Brain microvascular endothelial cell (primary cell): ENCODE results near the gene PCDHGB5.
A peak's percentile ranks its signal among the peaks of the same experiment; 100 is the strongest.
"Not testable (repeated sequence)": the region's sequence is repeated elsewhere in the genome, so short reads cannot be mapped to it uniquely, and the experiment has no call there.

Experiments
- DNase-seq: peaks from one replicate; pipeline ENCODE4 v3.0.0-alpha.2; 2020
- H3K27ac ChIP-seq: fragments of 250-450 bp; sonication (Bioruptor Pico); 2 replicates; pipeline ENCODE4 v1.5.1; 2020; ENCODE audit warnings: mild to moderate bottlenecking, moderate library complexity
- H3K27me3 ChIP-seq: fragments of 250-450 bp; sonication (Bioruptor Pico); replicated peaks from 2 replicates; pipeline ENCODE4 v1.5.1; 2020; ENCODE audit warnings: mild to moderate bottlenecking
- H3K36me3 ChIP-seq: fragments of 250-450 bp; sonication (Bioruptor Pico); replicated peaks from 2 replicates; pipeline ENCODE4 v1.5.1; 2020; ENCODE audit warnings: mild to moderate bottlenecking
- H3K4me3 ChIP-seq: 2 replicates; pipeline ENCODE4 v1.5.1; 2011; ENCODE audit warnings: low read depth, mild to moderate bottlenecking, control low read depth, low read length, moderate library complexity
- CTCF ChIP-seq: IDR thresholded peaks from 2 replicates; pipeline ENCODE4 v1.5.1; 2011; ENCODE audit warnings: low read depth, mild to moderate bottlenecking, moderate library complexity, low read length, control low read depth, inconsistent platforms; ENCODE audit errors: missing control alignments
- in situ Hi-C: cut with HindIII; loops from 2 replicates; pipeline ENCODE4 v1.10.0; 2017; ENCODE audit warnings: low sequenced_read_pairs, low pct_ligation_motif_present

The PCDHGB5 gene

GRCh38 chr5:141411575-141411974 lies 13.8 kb downstream of the PCDHGB5 start:
- in situ Hi-C loops = loop anchor here (25.0 kb wide), 1 partner anchor 101 kb away; no protein-coding TSS in a partner anchor
- no peak for DNase-seq

GRCh38 chr5:141412854-141413539 lies 15.2 kb downstream of the PCDHGB5 start, which contains the start of gene PCDHGA10:
PCDHGA10 (plus strand) TSS chr5:141412987; CDS start chr5:141413176, 189 bp downstream.
- DNase-seq = peak; percentile 66
- peak; percentile 79 for TF ChIP-seq CTCF
- Histone ChIP-seq H3K4me3 (peak within 1 kb of the TSS; percentile 55), H3K36me3 (no peaks in the 10 kb centered on the region), H3K27ac (no peak within 1 kb of the TSS), H3K27me3 (no peaks in the 10 kb centered on the region)
- in situ Hi-C loops = loop anchor here (25.0 kb wide), 1 partner anchor 99 kb away; no protein-coding TSS in a partner anchor

More at GRCh38 chr5:141411575-141411974, 13.8 kb downstream of the PCDHGB5 start:
- no peak overlapping the region for H3K27ac ChIP-seq
- H3K4me3 ChIP-seq = no peak overlapping the region
- TF ChIP-seq CTCF = no peak
- no peaks in the 10 kb centered on the region for H3K27me3 ChIP-seq
- H3K36me3 ChIP-seq = no peaks in the 10 kb centered on the region

- no peak for DNase-seq
- no peak for TF ChIP-seq CTCF
- Histone ChIP-seq H3K27ac (no peak overlapping the region), H3K4me3 (peak overlapping the region; percentile 55), H3K27me3 (no peaks in the 10 kb centered on the region), H3K36me3 (no peaks in the 10 kb centered on the region)
- in situ Hi-C loops = loop anchor here (25.0 kb wide), 1 partner anchor 99 kb away; no protein-coding TSS in a partner anchor
Observed at GRCh38 chr5:141413540-141414069, 15.9 kb downstream of the PCDHGB5 start.

- DNase-seq, H3K27ac ChIP-seq, H3K27me3 ChIP-seq, H3K4me3 ChIP-seq, H3K36me3 ChIP-seq: not testable (repeated sequence)
- in situ Hi-C loops = loop anchor here (25.0 kb wide), 1 partner anchor 98 kb away; no protein-coding TSS in a partner anchor
Observed at GRCh38 chr5:141414548-141415274, 17.0 kb downstream of the PCDHGB5 start.

GRCh38 chr5:141415275-141415618 lies 17.5 kb downstream of the PCDHGB5 start:
- not testable (repeated sequence) for H3K4me3 ChIP-seq, DNase-seq, H3K36me3 ChIP-seq, H3K27ac ChIP-seq, H3K27me3 ChIP-seq
- in situ Hi-C loops = loop anchor here (25.0 kb wide), 1 partner anchor 97 kb away; no protein-coding TSS in a partner anchor

- peak within 1 kb of the TSS; percentile 54 for H3K4me3 ChIP-seq
- peak; percentile 84 for TF ChIP-seq CTCF
- not testable (repeated sequence) for H3K27me3 ChIP-seq, H3K36me3 ChIP-seq
- in situ Hi-C loops = loop anchor here (25.0 kb wide), 1 partner anchor 95 kb away; no protein-coding TSS in a partner anchor
- H3K27ac ChIP-seq = peak within 1 kb of the TSS; percentile 48
- DNase-seq = peak; percentile 74
Observed at GRCh38 chr5:141417494-141418172, 19.9 kb downstream of the PCDHGB5 start, which contains the start of gene PCDHGB7. PCDHGB7 (plus strand) TSS chr5:141417677; CDS start chr5:141417860, 183 bp downstream.
